Upper lobe of right lung (tissue), 1 donor: ENCODE measurements around the gene PEX5. TPM values are rescaled to one million over a fixed set of nuclear protein-coding genes. Genes with fewer than 3 reads are reported as not detected.
A peak's percentile ranks its signal among the peaks of the same experiment; 100 is the strongest.

Source experiments
- ATAC-seq: fragments of 200-7000 bp; cut with Tn5 transposase; one replicate; pipeline ENCODE4 v1.9.1; 2020; ENCODE audit warnings: mild to moderate bottlenecking, moderate library complexity
- DNase-seq: peaks from one replicate; pipeline ENCODE4 v3.0.0-alpha.2; 2020
- H3K27ac ChIP-seq: fragments of 200-600 bp; one replicate; pipeline ENCODE4 v1.8.0; 2022
- H3K27me3 ChIP-seq: fragments of 200-600 bp; one replicate; pipeline ENCODE4 v1.8.0; 2022; ENCODE audit warnings: mild to moderate bottlenecking
- H3K36me3 ChIP-seq: fragments of 200-600 bp; one replicate; pipeline ENCODE4 v1.8.0; 2022
- H3K4me1 ChIP-seq: fragments of 200-600 bp; one replicate; pipeline ENCODE4 v1.8.0; 2022
- H3K4me3 ChIP-seq: fragments of 200-600 bp; one replicate; pipeline ENCODE4 v1.8.0; 2022; ENCODE audit warnings: mild to moderate bottlenecking
- H3K9me3 ChIP-seq: fragments of 200-600 bp; one replicate; pipeline ENCODE4 v1.8.0; 2022
- CTCF ChIP-seq: fragments of 200-600 bp; IDR thresholded peaks from one replicate; pipeline ENCODE4 v1.8.0; 2022; ENCODE audit warnings: antibody characterized with exemption
- intact Hi-C: fragments of 100-400 bp; cut with DNase I; formaldehyde crosslinking; loops from one replicate; pipeline ENCODE4 v1.11.0; 2022
- total RNA-seq: library from RNA; stranded (reverse); fragmentation: NEBNext Ultra II Directional; extraction: Animal tissue kit (Norgen Biotek cat#: 25700); gene quantifications from one replicate; pipeline ENCODE4 v1.2.1, GENCODE V29; 2021
- donor health status: DM: no; HTN: yes; CAD: no; lungs with severe emphysema.

Gene PEX5
- total RNA-seq, 1 donor from 2014 or later, result 46.7 TPM

- Histone ChIP-seq H3K4me3 (no peak overlapping the region), H3K27ac (peak overlapping the region; percentile 2), H3K9me3 (no peaks in the 10 kb centered on the region), H3K27me3 (no peaks in the 10 kb centered on the region), H3K36me3 (peaks cover 26% of the 10 kb centered on the region), H3K4me1 (peaks cover 6% of the 10 kb centered on the region)
- TF ChIP-seq CTCF, result no peak
- DNase-seq, result no peak
- intact Hi-C loops, result no loop called here
- peak; percentile 6 for ATAC-seq
Measured at GRCh38 chr12:7150841-7151240, 38.6 kb upstream of the PEX5 start.

GRCh38 chr12:7151532-7151931 lies 38.0 kb upstream of the PEX5 start:
- H3K9me3 ChIP-seq, result no peaks in the 10 kb centered on the region
- H3K27me3 ChIP-seq, result no peaks in the 10 kb centered on the region
- intact Hi-C loops, result no loop called here
- peak overlapping the region; percentile 58 for H3K27ac ChIP-seq
- DNase-seq, result no peak
- no peak for ATAC-seq
- no peak for TF ChIP-seq CTCF
- peaks cover 6% of the 10 kb centered on the region for H3K4me1 ChIP-seq
- no peak overlapping the region for H3K4me3 ChIP-seq
- H3K36me3 ChIP-seq, result peaks cover 22% of the 10 kb centered on the region

- no peak for DNase-seq
- TF ChIP-seq CTCF, result no peak
Measured at GRCh38 chr12:7152818-7153217, 36.7 kb upstream of the PEX5 start.

GRCh38 chr12:7154042-7154441 lies 35.4 kb upstream of the PEX5 start:
- no peak for TF ChIP-seq CTCF
- Histone ChIP-seq H3K27ac (peak overlapping the region; percentile 55), H3K4me1 (peaks cover 6% of the 10 kb centered on the region), H3K4me3 (no peak overlapping the region), H3K9me3 (no peaks in the 10 kb centered on the region), H3K27me3 (no peaks in the 10 kb centered on the region), H3K36me3 (peaks cover 21% of the 10 kb centered on the region)
- intact Hi-C loops, result no loop called here
- ATAC-seq (peak; percentile 64), DNase-seq (no peak)

More at GRCh38 chr12:7152818-7153217, 36.7 kb upstream of the PEX5 start:
- intact Hi-C loops, result no loop called here
- H3K4me3 ChIP-seq, result no peak overlapping the region
- H3K9me3 ChIP-seq, result no peaks in the 10 kb centered on the region
- H3K27ac ChIP-seq, result peak overlapping the region; percentile 31
- H3K36me3 ChIP-seq, result peaks cover 18% of the 10 kb centered on the region
- ATAC-seq, result no peak
- peaks cover 6% of the 10 kb centered on the region for H3K4me1 ChIP-seq
- no peaks in the 10 kb centered on the region for H3K27me3 ChIP-seq

GRCh38 chr12:7154901-7155470 lies 34.5 kb upstream of the PEX5 start:
- intact Hi-C loops, result no loop called here
- no peak for ATAC-seq
- H3K4me3 ChIP-seq, result no peak overlapping the region
- no peaks in the 10 kb centered on the region for H3K9me3 ChIP-seq
- H3K27ac ChIP-seq, result no peak overlapping the region
- no peak for TF ChIP-seq CTCF
- H3K36me3 ChIP-seq, result peaks cover 12% of the 10 kb centered on the region
- peaks cover 6% of the 10 kb centered on the region for H3K4me1 ChIP-seq
- DNase-seq, result no peak
- H3K27me3 ChIP-seq, result no peaks in the 10 kb centered on the region
